Naive thymus-derived CD4-positive, alpha-beta T cell (primary cell): ENCODE data around the gene SPOP. TPM values are rescaled to one million over a fixed set of nuclear protein-coding genes. Genes with fewer than 3 reads are reported as not detected.

Source experiments
- ATAC-seq: fragments of 150-1000 bp; cut with Tn5 transposase; 2 replicates; pipeline ENCODE4 v1.10.0; 2021; ENCODE audit warnings: mild to moderate bottlenecking, moderate library complexity
- CTCF ChIA-PET: fragments of 350-600 bp; sonication (Branson Sonifier 250); formaldehyde crosslinking; loops from one replicate; lab custom pipeline; 2021; ENCODE audit warnings: antibody characterized with exemption; lab: Charles Lee
- POLR2A ChIA-PET: fragments of 350-600 bp; sonication (Branson Sonifier 250); formaldehyde crosslinking; loops from one replicate; lab custom pipeline; 2021; ENCODE audit warnings: antibody characterized with exemption, inconsistent platforms; lab: Charles Lee
- DNase-seq, 9 donors: peaks; one replicate each; pipeline versions ENCODE4 v3.0.0 to v3.0.0-alpha.2; 2020 to 2022; ENCODE audit warnings: mixed read lengths in 1 of 9
- H3K27ac ChIP-seq: one replicate; pipeline ENCODE4 v1.7.0; 2013; ENCODE audit warnings: mild to moderate bottlenecking, low read depth, low read length, moderate library complexity
- H3K27me3 ChIP-seq, 2 donors: one replicate each; pipeline ENCODE4 v1.7.0; 2013; ENCODE audit warnings: low read length in 2 of 2, mild to moderate bottlenecking in 2 of 2, moderate library complexity in 2 of 2; ENCODE audit not compliant: control insufficient read depth in 2 of 2, insufficient read depth in 2 of 2
- H3K36me3 ChIP-seq, 3 experiments: 1 replicate in 2 of 3; 2 replicates in 1 of 3; pipeline ENCODE4 v1.7.0; 2013; ENCODE audit warnings: low read length in 3 of 3, mild to moderate bottlenecking in 3 of 3, moderate library complexity in 1 of 3; ENCODE audit not compliant: insufficient read depth in 3 of 3, control insufficient read depth in 2 of 3
- H3K4me1 ChIP-seq, 2 donors: one replicate each; pipeline ENCODE4 v1.7.0; 2013; ENCODE audit warnings: low read length in 2 of 2, mild to moderate bottlenecking in 2 of 2, moderate library complexity in 1 of 2; ENCODE audit not compliant: control insufficient read depth in 2 of 2, insufficient read depth in 2 of 2
- H3K4me3 ChIP-seq: 2 replicates; pipeline ENCODE4 v1.7.0; 2013; ENCODE audit warnings: mild to moderate bottlenecking, low read length
- H3K9me3 ChIP-seq, 3 experiments: 1 replicate in 2 of 3; 2 replicates in 1 of 3; pipeline ENCODE4 v1.7.0; 2013; ENCODE audit warnings: low read length in 3 of 3; ENCODE audit not compliant: control insufficient read depth in 2 of 3
- H3K27ac Mint-ChIP-seq, 9 donors: one replicate each; pipeline ENCODE4 v1.8.0; 2020 to 2022; ENCODE audit warnings: mixed read lengths in 9 of 9, mild to moderate bottlenecking in 8 of 9, moderate library complexity in 5 of 9, inconsistent platforms in 2 of 9
- H3K27me3 Mint-ChIP-seq, 5 donors: one replicate each; pipeline ENCODE4 v1.8.0; 2021 to 2022; ENCODE audit warnings: mixed read lengths in 5 of 5, mild to moderate bottlenecking in 1 of 5
- H3K36me3 Mint-ChIP-seq, 5 donors: one replicate each; pipeline ENCODE4 v1.8.0; 2020 to 2022; ENCODE audit warnings: mixed read lengths in 5 of 5, mild to moderate bottlenecking in 3 of 5, inconsistent platforms in 1 of 5
- H3K4me1 Mint-ChIP-seq, 7 donors: one replicate each; pipeline ENCODE4 v1.8.0; 2020 to 2022; ENCODE audit warnings: mixed read lengths in 7 of 7, mild to moderate bottlenecking in 3 of 7, inconsistent platforms in 1 of 7
- H3K4me3 Mint-ChIP-seq, 10 donors: one replicate each; pipeline ENCODE4 v1.8.0; 2020 to 2022; ENCODE audit warnings: mild to moderate bottlenecking in 10 of 10, mixed read lengths in 10 of 10, moderate library complexity in 6 of 10, inconsistent platforms in 2 of 10
- H3K9me3 Mint-ChIP-seq, 11 donors: one replicate each; pipeline ENCODE4 v1.8.0; 2020 to 2022; ENCODE audit warnings: mixed read lengths in 11 of 11, mild to moderate bottlenecking in 4 of 11, inconsistent platforms in 1 of 11, moderate library complexity in 1 of 11
- intact Hi-C, 2 donors: fragments of 100-400 bp; cut with micrococcal nuclease; formaldehyde crosslinking; loops; one replicate each; pipeline ENCODE4 v1.15.1; 2023
- polyA plus RNA-seq, 2 donors: library from polyadenylated mRNA; unstranded; fragments of 300-500 nt; fragmentation: Illumina TruSeq; gene quantifications; one replicate each; pipeline ENCODE4 v1.2.3, GENCODE V29; 2021
- total RNA-seq, 6 experiments: library from RNA in 5 of 6; stranded (reverse) in 5 of 6; gene quantifications; 1 replicate in 5 of 6; 2 replicates in 1 of 6; pipeline ENCODE4 v1.2.3 and lab custom pipeline; 2021 to 2026

Gene SPOP
- total and polyA plus RNA-seq, 7 experiments from 2014 or later = 59.6 to 151 (median 81.2) TPM

DNA sequence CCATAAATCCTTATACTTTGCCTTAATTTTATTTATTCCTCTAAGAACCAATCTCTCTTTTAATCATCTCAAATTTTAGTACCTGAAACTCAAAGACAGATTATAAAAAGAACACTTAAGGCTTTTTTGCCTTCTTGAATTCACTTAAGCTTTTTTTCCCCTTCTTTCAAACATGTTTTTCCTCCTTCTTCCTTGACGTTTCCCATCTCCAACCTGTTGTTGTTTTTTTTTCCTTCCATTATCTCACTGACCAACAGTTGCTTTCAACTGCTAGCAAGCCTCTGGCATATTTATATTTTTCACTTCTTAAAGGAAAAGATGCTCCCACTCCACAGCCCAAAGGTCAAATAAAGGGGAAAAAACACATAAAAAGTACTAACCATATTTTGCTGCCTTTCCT lies 32.2 kb downstream of the SPOP start:
- Mint-ChIP-seq H3K4me1 (peaks cover 28 to 68% (median 57%) of the 10 kb centered on the region in 7 donors), H3K27ac (peak overlapping the region in 7 of 9 donors; percentile 0 to 78 (median 45)), H3K9me3 (peaks cover 0 to 2% (median 0%) of the 10 kb centered on the region in 11 donors), H3K27me3 (no peaks in the 10 kb centered on the region), H3K4me3 (peak overlapping the region in 2 of 10 donors; percentile 3 to 48), H3K36me3 (peaks cover 0 to 21% (median 13%) of the 10 kb centered on the region in 5 donors)
- ChIA-PET POLR2A (interaction anchor here (1.2 kb wide), 1 partner anchor 29 kb away, joined by 4 read pairs; no protein-coding TSS in a partner anchor), CTCF (interaction anchor here (1.4 kb wide), 1 partner anchor 75 kb away, joined by 3 read pairs; no protein-coding TSS in a partner anchor)
- ATAC-seq (no peak), DNase-seq (no peak)
- Histone ChIP-seq H3K36me3 (no peaks in the 10 kb centered on the region), H3K4me3 (no peak overlapping the region), H3K4me1 (peaks cover 0 to 2% of the 10 kb centered on the region in 2 donors), H3K9me3 (no peaks in the 10 kb centered on the region), H3K27ac (no peak overlapping the region), H3K27me3 (no peaks in the 10 kb centered on the region)
- intact Hi-C loops = no loop called here

DNA sequence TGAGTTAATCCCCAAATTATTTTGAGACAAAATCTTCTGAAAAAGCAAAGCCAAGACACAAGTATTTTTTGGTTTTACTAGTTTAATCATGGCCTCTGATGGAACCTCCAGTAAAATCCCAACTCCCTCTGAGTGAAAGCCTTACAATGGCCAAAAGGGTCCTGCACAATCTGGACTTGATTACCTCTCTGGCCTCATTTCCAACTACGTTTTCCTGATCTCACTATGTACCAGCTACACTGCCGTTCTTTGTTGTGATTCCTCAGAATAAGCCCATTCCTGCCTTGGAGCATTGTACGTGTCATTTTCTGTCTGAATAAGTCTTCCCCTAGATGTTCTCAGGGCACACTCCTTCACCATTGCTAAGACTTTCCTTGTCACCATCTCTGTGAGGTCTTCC lies 37.3 kb downstream of the SPOP start:
- Mint-ChIP-seq H3K27me3 (no peaks in the 10 kb centered on the region), H3K4me3 (no peak overlapping the region), H3K4me1 (peaks cover 8 to 66% (median 58%) of the 10 kb centered on the region in 7 donors), H3K27ac (no peak overlapping the region), H3K9me3 (peaks cover 0 to 3% (median 0%) of the 10 kb centered on the region in 11 donors), H3K36me3 (peaks cover 0 to 32% (median 20%) of the 10 kb centered on the region in 5 donors)
- peaks cover 0 to 7% of the 10 kb centered on the region in 2 donors for H3K4me1 ChIP-seq
- H3K9me3 ChIP-seq = no peaks in the 10 kb centered on the region
- DNase-seq = no peak
- H3K27ac ChIP-seq = no peak overlapping the region
- ATAC-seq = no peak
- ChIA-PET POLR2A (no interaction called here), CTCF (interaction anchor here (0.6 kb wide), 1 partner anchor 45 kb away, joined by 4 read pairs; no protein-coding TSS in a partner anchor)
- H3K4me3 ChIP-seq = no peak overlapping the region
- intact Hi-C loops = no loop called here
- no peaks in the 10 kb centered on the region for H3K27me3 ChIP-seq
- peaks cover 0 to 5% (median 0%) of the 10 kb centered on the region in 3 experiments for H3K36me3 ChIP-seq

DNA sequence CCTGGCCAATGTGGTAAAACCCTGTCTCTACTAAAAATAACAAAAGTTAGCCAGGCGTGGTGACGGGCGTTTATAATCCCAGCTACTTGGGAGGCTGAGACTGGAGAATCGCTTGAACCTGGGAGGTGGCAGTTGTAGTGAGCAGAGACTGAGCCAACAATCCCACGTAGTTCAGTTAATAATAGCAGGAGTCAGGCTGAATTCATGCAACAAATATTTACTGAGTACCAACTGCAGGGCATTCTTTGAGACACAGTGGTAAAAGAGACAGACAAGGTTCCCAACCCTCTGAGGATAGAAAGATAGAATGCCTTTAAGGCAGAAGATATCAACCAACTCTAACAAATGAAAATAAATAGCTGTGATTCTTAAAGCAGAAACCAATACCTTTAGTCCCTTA lies 39.1 kb downstream of the SPOP start:
- Mint-ChIP-seq H3K36me3 (peaks cover 0 to 31% (median 20%) of the 10 kb centered on the region in 5 donors), H3K9me3 (peaks cover 0 to 3% (median 0%) of the 10 kb centered on the region in 11 donors), H3K4me1 (peaks cover 0 to 69% (median 59%) of the 10 kb centered on the region in 7 donors), H3K27ac (no peak overlapping the region), H3K27me3 (no peaks in the 10 kb centered on the region), H3K4me3 (no peak overlapping the region)
- ATAC-seq (no peak), DNase-seq (no peak)
- Histone ChIP-seq H3K4me1 (peaks cover 4 to 7% of the 10 kb centered on the region in 2 donors), H3K4me3 (no peak overlapping the region), H3K9me3 (no peaks in the 10 kb centered on the region), H3K36me3 (peaks cover 0 to 5% (median 0%) of the 10 kb centered on the region in 3 experiments), H3K27ac (no peak overlapping the region), H3K27me3 (no peaks in the 10 kb centered on the region)
- intact Hi-C loops = no loop called here
- ChIA-PET POLR2A (interaction anchor here (0.7 kb wide), 1 partner anchor 180 kb away, joined by 3 read pairs; no protein-coding TSS in a partner anchor), CTCF (interaction anchor here (0.6 kb wide), 2 partner anchors 63 to 229 kb away, joined by 3 read pairs; partner anchors contain the start of gene NXPH3)

DNA sequence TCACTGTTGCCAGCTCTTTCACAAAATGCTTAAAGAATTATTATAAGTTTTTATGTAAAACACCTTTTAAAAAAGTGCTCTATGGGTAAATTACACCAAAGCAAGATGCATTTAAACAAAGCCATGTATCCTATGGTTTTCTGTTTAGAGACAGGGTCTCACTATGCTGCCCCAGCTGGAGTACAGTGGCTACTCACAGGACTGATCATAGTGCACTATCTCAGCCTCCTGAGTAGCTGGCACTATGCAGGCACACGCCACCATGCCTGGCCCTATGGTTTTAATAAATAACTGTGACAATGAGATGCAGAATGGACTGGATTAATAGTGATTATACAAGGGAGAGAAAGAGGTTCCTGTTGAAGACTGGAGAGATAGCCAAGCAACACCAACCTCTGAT lies 40.2 kb downstream of the SPOP start:
- ChIA-PET POLR2A (no interaction called here), CTCF (no interaction called here)
- H3K27ac ChIP-seq = no peak overlapping the region
- peaks cover 4 to 11% of the 10 kb centered on the region in 2 donors for H3K4me1 ChIP-seq
- Mint-ChIP-seq H3K4me1 (peaks cover 0 to 71% (median 61%) of the 10 kb centered on the region in 7 donors), H3K36me3 (peaks cover 0 to 34% (median 20%) of the 10 kb centered on the region in 5 donors), H3K27me3 (no peaks in the 10 kb centered on the region), H3K9me3 (peaks cover 0 to 3% (median 0%) of the 10 kb centered on the region in 11 donors), H3K27ac (peak overlapping the region in 1 of 9 donors; percentile 1), H3K4me3 (no peak overlapping the region)
- H3K9me3 ChIP-seq = no peaks in the 10 kb centered on the region
- H3K36me3 ChIP-seq = peaks cover 0 to 5% (median 0%) of the 10 kb centered on the region in 3 experiments
- H3K27me3 ChIP-seq = no peaks in the 10 kb centered on the region
- DNase-seq (no peak), ATAC-seq (no peak)
- intact Hi-C loops = no loop called here
- no peak overlapping the region for H3K4me3 ChIP-seq

DNA sequence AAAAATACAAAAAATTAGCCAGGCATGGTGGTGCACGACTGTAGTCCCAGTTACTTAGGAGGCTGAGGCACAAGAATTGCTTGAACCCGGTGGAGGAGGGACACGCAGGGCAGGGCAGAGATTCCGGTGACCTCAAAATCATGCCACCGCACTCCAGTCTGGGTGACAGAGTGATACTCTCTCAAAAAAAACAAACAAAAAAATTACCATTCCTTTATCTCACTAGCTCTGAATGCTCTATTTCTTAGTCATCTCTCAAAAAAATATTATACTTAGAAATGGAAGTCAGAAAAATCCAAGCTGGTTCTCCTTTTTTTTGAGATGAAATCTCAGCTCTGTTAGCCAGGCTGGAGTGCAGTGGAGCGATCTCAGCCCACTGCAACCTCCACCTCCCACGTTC lies 40.8 kb downstream of the SPOP start:
- Mint-ChIP-seq H3K36me3 (peaks cover 0 to 30% (median 20%) of the 10 kb centered on the region in 5 donors), H3K9me3 (peaks cover 0 to 3% (median 0%) of the 10 kb centered on the region in 11 donors), H3K27ac (no peak overlapping the region), H3K4me3 (no peak overlapping the region), H3K27me3 (no peaks in the 10 kb centered on the region), H3K4me1 (peaks cover 0 to 71% (median 61%) of the 10 kb centered on the region in 7 donors)
- ATAC-seq = no peak
- no peak for DNase-seq
- H3K27ac ChIP-seq = no peak overlapping the region
- intact Hi-C loops = no loop called here
- POLR2A ChIA-PET = no interaction called here
- H3K27me3 ChIP-seq = no peaks in the 10 kb centered on the region
- CTCF ChIA-PET = no interaction called here
- H3K4me3 ChIP-seq = no peak overlapping the region
- no peaks in the 10 kb centered on the region for H3K9me3 ChIP-seq
- peaks cover 0 to 5% (median 0%) of the 10 kb centered on the region in 3 experiments for H3K36me3 ChIP-seq
- peaks cover 4 to 11% of the 10 kb centered on the region in 2 donors for H3K4me1 ChIP-seq

DNA sequence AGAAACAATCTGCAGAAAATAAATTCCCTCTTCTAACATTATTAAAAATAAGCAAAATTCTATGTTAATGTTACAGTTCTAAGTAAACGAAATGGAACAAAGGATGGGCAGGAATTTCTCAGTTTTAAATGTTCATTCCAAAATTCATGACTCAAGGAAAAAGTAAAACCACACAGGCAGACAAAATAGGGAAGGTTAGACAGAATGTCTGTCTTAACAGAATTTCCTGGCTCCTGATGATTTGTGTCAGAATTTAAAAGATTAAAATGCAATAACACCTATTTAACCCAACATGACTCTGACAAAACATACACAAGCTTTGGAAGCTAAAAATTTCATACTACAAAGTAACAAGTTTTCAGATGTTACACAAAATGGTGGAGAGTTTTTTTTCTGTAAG lies 42.8 kb downstream of the SPOP start:
- Histone ChIP-seq H3K36me3 (peaks cover 0 to 5% (median 0%) of the 10 kb centered on the region in 3 experiments), H3K4me1 (peaks cover 4 to 8% of the 10 kb centered on the region in 2 donors), H3K9me3 (no peaks in the 10 kb centered on the region), H3K27me3 (no peaks in the 10 kb centered on the region), H3K27ac (no peak overlapping the region), H3K4me3 (no peak overlapping the region)
- Mint-ChIP-seq H3K4me3 (no peak overlapping the region), H3K4me1 (peaks cover 8 to 74% (median 61%) of the 10 kb centered on the region in 7 donors), H3K36me3 (peaks cover 0 to 20% (median 10%) of the 10 kb centered on the region in 5 donors), H3K27ac (peak overlapping the region in 2 of 9 donors; percentile 3), H3K27me3 (no peaks in the 10 kb centered on the region), H3K9me3 (no peaks in the 10 kb centered on the region)
- DNase-seq (no peak), ATAC-seq (no peak)
- ChIA-PET POLR2A (interaction anchor here (0.8 kb wide), 1 partner anchor 38 kb away, joined by 3 read pairs; no protein-coding TSS in a partner anchor), CTCF (interaction anchor here (0.6 kb wide), 1 partner anchor 212 kb away, joined by 3 read pairs; no protein-coding TSS in a partner anchor)
- intact Hi-C loops = no loop called here
